Mammary epithelial cell (primary cell): Measurements from ENCODE around the gene TGFBRAP1.

Source experiments
- EZH2 ChIP-seq: IDR thresholded peaks from 2 replicates; pipeline ENCODE4 v1.6.1; 2012; ENCODE audit warnings: low read length, inconsistent platforms, borderline replicate concordance
- TF ChIP-seq, protein P1 (sequence below), 2 donors: IDR thresholded peaks in 1 of 2; conservative IDR thresholded peaks in 1 of 2; 2 replicates each; pipeline ENCODE4 v1.5.1; 2011 to 2012; ENCODE audit warnings: inconsistent platforms in 2 of 2, low read length in 2 of 2, mild to moderate bottlenecking in 2 of 2, control low read depth in 1 of 2, low read depth in 1 of 2; ENCODE audit not compliant: insufficient read depth in 1 of 2; ENCODE audit errors: extremely low read depth in 1 of 2

DNA sequence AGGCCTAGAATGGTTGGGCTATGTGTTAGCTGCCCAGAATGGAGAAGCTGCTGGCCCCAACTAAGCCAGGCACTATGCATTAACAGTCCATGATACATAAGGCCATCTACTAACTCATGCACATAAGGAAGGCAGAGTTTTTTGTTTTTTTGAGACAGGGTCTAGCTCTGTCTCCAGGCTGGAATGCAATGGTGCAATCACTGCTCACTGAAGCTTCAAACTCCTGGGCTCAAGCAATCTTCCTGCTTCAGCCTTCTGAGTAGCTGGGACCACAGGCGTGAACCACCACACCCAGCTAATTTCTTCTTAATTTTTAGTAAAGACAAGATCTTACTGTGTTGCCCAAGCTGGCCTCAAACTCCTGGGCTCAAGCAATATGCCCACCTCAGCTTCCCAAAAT, 50.4 kb downstream of the TGFBRAP1 start:
- TF ChIP-seq, protein P1, sequence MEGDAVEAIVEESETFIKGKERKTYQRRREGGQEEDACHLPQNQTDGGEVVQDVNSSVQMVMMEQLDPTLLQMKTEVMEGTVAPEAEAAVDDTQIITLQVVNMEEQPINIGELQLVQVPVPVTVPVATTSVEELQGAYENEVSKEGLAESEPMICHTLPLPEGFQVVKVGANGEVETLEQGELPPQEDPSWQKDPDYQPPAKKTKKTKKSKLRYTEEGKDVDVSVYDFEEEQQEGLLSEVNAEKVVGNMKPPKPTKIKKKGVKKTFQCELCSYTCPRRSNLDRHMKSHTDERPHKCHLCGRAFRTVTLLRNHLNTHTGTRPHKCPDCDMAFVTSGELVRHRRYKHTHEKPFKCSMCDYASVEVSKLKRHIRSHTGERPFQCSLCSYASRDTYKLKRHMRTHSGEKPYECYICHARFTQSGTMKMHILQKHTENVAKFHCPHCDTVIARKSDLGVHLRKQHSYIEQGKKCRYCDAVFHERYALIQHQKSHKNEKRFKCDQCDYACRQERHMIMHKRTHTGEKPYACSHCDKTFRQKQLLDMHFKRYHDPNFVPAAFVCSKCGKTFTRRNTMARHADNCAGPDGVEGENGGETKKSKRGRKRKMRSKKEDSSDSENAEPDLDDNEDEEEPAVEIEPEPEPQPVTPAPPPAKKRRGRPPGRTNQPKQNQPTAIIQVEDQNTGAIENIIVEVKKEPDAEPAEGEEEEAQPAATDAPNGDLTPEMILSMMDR (conservative IDR thresholded peaks at IDR 0.05 in 1 of 2, IDR thresholded peaks at IDR 0.05 in 1 of 2; ENCODE audit: extremely low read depth in 1 of 2, insufficient read depth in 1 of 2, low read depth in 1 of 2, low read length in 2 of 2) = no peak
- TF ChIP-seq EZH2 = no peak
